ENCODE measurements around the gene SLC8A2. TPM values are rescaled to one million over a fixed set of nuclear protein-coding genes. Genes with fewer than 3 reads are reported as not detected.
A peak's percentile ranks its signal among the peaks of the same experiment; 100 is the strongest.

The SLC8A2 gene
- total RNA-seq, 1 donor from 2014 or later: 0.23 TPM

GRCh38 chr19:47476438-47476972 lies 4.8 kb upstream of the SLC8A2 start:
- no peak for TF ChIP-seq CTCF (IDR thresholded peaks at IDR 0.05)
- Histone ChIP-seq H3K4me3 (no peak overlapping the region), H3K36me3 (no peaks in the 10 kb centered on the region), H3K4me1 (peaks cover 6% of the 10 kb centered on the region), H3K27ac (no peak overlapping the region), H3K27me3 (peaks cover 18% of the 10 kb centered on the region), H3K9me3 (no peaks in the 10 kb centered on the region)
- intact Hi-C loops (cut with DNase I): no loop called here
- ATAC-seq (no peak), DNase-seq (no peak)

- Histone ChIP-seq H3K4me1 (peaks cover 6% of the 10 kb centered on the region), H3K4me3 (no peak overlapping the region), H3K36me3 (no peaks in the 10 kb centered on the region), H3K27ac (no peak overlapping the region), H3K27me3 (peaks cover 28% of the 10 kb centered on the region), H3K9me3 (no peaks in the 10 kb centered on the region)
- peak; percentile 80 for DNase-seq
- ATAC-seq: peak; percentile 84
- intact Hi-C loops (cut with DNase I): no loop called here
- no peak for TF ChIP-seq CTCF (IDR thresholded peaks at IDR 0.05)
These were observed 3.8 kb upstream of the SLC8A2 start for GRCh38 chr19:47475465-47475864.

- Histone ChIP-seq H3K9me3 (no peaks in the 10 kb centered on the region), H3K27ac (no peak overlapping the region), H3K36me3 (no peaks in the 10 kb centered on the region), H3K4me3 (no peak overlapping the region), H3K4me1 (peaks cover 6% of the 10 kb centered on the region), H3K27me3 (peaks cover 42% of the 10 kb centered on the region)
- intact Hi-C loops (cut with DNase I): no loop called here
- DNase-seq (no peak), ATAC-seq (no peak)
- TF ChIP-seq CTCF (IDR thresholded peaks at IDR 0.05): no peak
These were observed 1.6 kb upstream of the SLC8A2 start for GRCh38 chr19:47473336-47473735.

GRCh38 chr19:47471381-47471732 lies 336 bp downstream of the SLC8A2 start:
- H3K27me3 ChIP-seq: peaks cover 50% of the 10 kb centered on the region
- H3K4me3 ChIP-seq: no peak overlapping the region
- ATAC-seq (no peak), DNase-seq (no peak)
- H3K36me3 ChIP-seq: no peaks in the 10 kb centered on the region
- H3K27ac ChIP-seq: no peak overlapping the region
- H3K4me1 ChIP-seq: peaks cover 6% of the 10 kb centered on the region
- no peak for TF ChIP-seq CTCF (IDR thresholded peaks at IDR 0.05)
- H3K9me3 ChIP-seq: no peaks in the 10 kb centered on the region
- intact Hi-C loops (cut with DNase I): no loop called here

- Histone ChIP-seq H3K4me3 (no peak overlapping the region), H3K27me3 (peaks cover 50% of the 10 kb centered on the region), H3K27ac (no peak overlapping the region), H3K4me1 (peaks cover 6% of the 10 kb centered on the region), H3K36me3 (no peaks in the 10 kb centered on the region), H3K9me3 (no peaks in the 10 kb centered on the region)
- no peak for TF ChIP-seq CTCF (IDR thresholded peaks at IDR 0.05)
- intact Hi-C loops (cut with DNase I): no loop called here
- no peak for DNase-seq
- no peak for ATAC-seq
These were observed 1.1 kb downstream of the SLC8A2 start for GRCh38 chr19:47470447-47471195.

Data from upper lobe of right lung (tissue), 1 donor.